ENCODE results near the gene C16orf74. TPM values are rescaled to one million over a fixed set of nuclear protein-coding genes. Genes with fewer than 3 reads are reported as not detected.

C16orf74 gene
- total RNA-seq, result 1 to 10 TPM in 2 of 4 donors, not detected in 2; 2.5 to 6.6 TPM

GRCh38 chr16:85750827-85751697 lies at the start of gene C16orf74:
Gene C16orf74, minus strand, starts transcription at chr16:85751096. Its CDS starts 15,879 bp downstream, at chr16:85735217.
- Histone ChIP-seq H3K4me1 (peaks cover 4 to 30% (median 14%) of the 10 kb centered on the region in 4 donors), H3K36me3 (no peaks in the 10 kb centered on the region), H3K27ac (peak within 1 kb of the TSS in 1 of 4 donors; percentile 81), H3K4me3 (peak within 1 kb of the TSS; percentile 43 to 77 (median 58)), H3K27me3 (peaks cover 0 to 15% of the 10 kb centered on the region in 2 donors), H3K9me3 (no peaks in the 10 kb centered on the region)
- TF ChIP-seq CTCF (IDR thresholded peaks at IDR 0.05) (peak in 1 of 6 experiments; percentile 9), POLR2A (IDR thresholded peaks at IDR 0.05) (no peak)
- DNase-seq, result peak; percentile 53 to 67 (median 63)

- TF ChIP-seq CTCF (IDR thresholded peaks at IDR 0.05), result no peak
- no peak for TF ChIP-seq POLR2A (IDR thresholded peaks at IDR 0.05)
- no peak for DNase-seq
- H3K4me3 ChIP-seq, result peak overlapping the region; percentile 86 to 100 (median 92)
- no peaks in the 10 kb centered on the region for H3K9me3 ChIP-seq
- peaks cover 0 to 30% (median 14%) of the 10 kb centered on the region in 4 donors for H3K4me1 ChIP-seq
- peaks cover 0 to 57% (median 0%) of the 10 kb centered on the region in 3 donors for H3K36me3 ChIP-seq
- H3K27me3 ChIP-seq, result no peaks in the 10 kb centered on the region
- peak overlapping the region; percentile 86 to 93 (median 92) for H3K27ac ChIP-seq
Observed at GRCh38 chr16:85800321-85800669, 49.4 kb upstream of the C16orf74 start.

GRCh38 chr16:85799497-85800320 lies 48.8 kb upstream of the C16orf74 start, which contains the start of the genes COX4I1 and EMC8:
Gene COX4I1, plus strand, starts transcription at chr16:85799695. Its CDS starts 1,511 bp downstream, at chr16:85801206.
Gene EMC8, minus strand, starts transcription at chr16:85799544. Its CDS starts 249 bp downstream, at chr16:85799295.
- TF ChIP-seq CTCF (IDR thresholded peaks at IDR 0.05), result no peak
- peak; percentile 93 to 96 for TF ChIP-seq POLR2A (IDR thresholded peaks at IDR 0.05)
- peak; percentile 91 to 98 (median 97) for DNase-seq
- H3K36me3 ChIP-seq, result peaks cover 0 to 57% (median 0%) of the 10 kb centered on the region in 3 donors
- peak within 1 kb of the TSS; percentile 86 to 93 (median 92) for H3K27ac ChIP-seq
- H3K4me1 ChIP-seq, result peaks cover 0 to 30% (median 14%) of the 10 kb centered on the region in 4 donors
- H3K27me3 ChIP-seq, result no peaks in the 10 kb centered on the region
- peak within 1 kb of the TSS; percentile 86 to 100 (median 92) for H3K4me3 ChIP-seq
- H3K9me3 ChIP-seq, result no peaks in the 10 kb centered on the region

- H3K27ac ChIP-seq, result peak overlapping the region; percentile 86 to 93 (median 92)
- H3K9me3 ChIP-seq, result no peaks in the 10 kb centered on the region
- TF ChIP-seq CTCF (IDR thresholded peaks at IDR 0.05) (peak in 1 of 6 experiments; percentile 8), POLR2A (IDR thresholded peaks at IDR 0.05) (no peak)
- no peaks in the 10 kb centered on the region for H3K27me3 ChIP-seq
- DNase-seq, result no peak
- peaks cover 0 to 30% (median 14%) of the 10 kb centered on the region in 4 donors for H3K4me1 ChIP-seq
- peaks cover 0 to 52% (median 0%) of the 10 kb centered on the region in 3 donors for H3K36me3 ChIP-seq
- H3K4me3 ChIP-seq, result peak overlapping the region; percentile 86 to 100 (median 92)
Observed at GRCh38 chr16:85798901-85799496, 48.1 kb upstream of the C16orf74 start.

- peaks cover 0 to 30% (median 14%) of the 10 kb centered on the region in 4 donors for H3K4me1 ChIP-seq
- TF ChIP-seq POLR2A (IDR thresholded peaks at IDR 0.05) (no peak), CTCF (IDR thresholded peaks at IDR 0.05) (no peak)
- peak overlapping the region in 1 of 4 donors; percentile 93 for H3K27ac ChIP-seq
- H3K9me3 ChIP-seq, result no peaks in the 10 kb centered on the region
- no peak for DNase-seq
- H3K27me3 ChIP-seq, result no peaks in the 10 kb centered on the region
- H3K4me3 ChIP-seq, result peak overlapping the region; percentile 86 to 100 (median 92)
- peaks cover 0 to 45% (median 0%) of the 10 kb centered on the region in 3 donors for H3K36me3 ChIP-seq
Observed at GRCh38 chr16:85798283-85798776, 47.4 kb upstream of the C16orf74 start.

Measured in Peyer's patch (tissue), 4 donors.